HG03060 (cell line): Measurements from ENCODE around the gene LSM7.

ENCODE experiments used
- ATAC-seq: cut with Tn5 transposase; IDR thresholded peaks from one replicate; pipeline ENCODE4 v1.9.1; 2021; ENCODE audit warnings: low read depth, moderate number of reproducible peaks; ENCODE audit not compliant: unreplicated experiment

Gene LSM7

DNA sequence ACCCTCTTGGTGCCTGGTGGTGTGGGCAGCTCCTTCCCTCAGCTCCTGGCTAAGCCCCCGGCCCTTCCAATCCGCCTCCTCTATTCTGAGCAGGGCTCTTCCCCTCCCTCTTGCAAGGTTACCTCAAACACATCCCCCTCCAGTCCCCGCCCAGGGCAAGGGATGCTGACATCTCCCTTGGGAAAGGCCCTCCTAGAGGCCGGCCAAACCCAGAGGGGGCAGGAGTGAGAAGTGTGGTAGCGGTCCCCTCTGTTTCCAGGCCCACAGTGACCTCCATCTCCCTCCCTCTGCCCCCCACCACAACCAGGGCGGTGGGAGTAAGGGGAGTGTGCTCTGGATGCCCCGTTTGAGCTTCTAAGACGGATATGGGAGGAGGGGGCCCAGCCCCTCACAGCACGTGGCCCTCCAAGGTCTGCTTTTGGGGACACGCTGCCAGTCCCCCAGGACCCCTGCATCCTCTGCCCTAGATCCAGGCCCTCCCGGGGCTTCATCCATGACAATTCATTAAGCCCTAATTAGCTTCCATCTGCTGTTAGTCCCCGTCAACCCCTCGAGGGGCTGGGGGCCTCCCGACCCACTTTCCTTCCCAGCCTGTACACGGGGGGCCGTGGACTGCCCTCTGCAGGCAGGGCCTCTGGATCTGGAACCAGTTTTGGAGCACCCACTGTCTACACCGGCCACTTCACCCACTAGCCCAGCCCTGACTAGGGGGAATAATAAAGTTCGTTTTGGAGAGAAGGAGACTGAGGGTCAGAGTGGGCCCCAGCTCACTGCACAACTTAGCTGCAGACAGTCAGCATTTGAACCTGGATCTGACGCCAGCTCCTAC, 22.7 kb downstream of the LSM7 start:
- no peak for ATAC-seq

DNA sequence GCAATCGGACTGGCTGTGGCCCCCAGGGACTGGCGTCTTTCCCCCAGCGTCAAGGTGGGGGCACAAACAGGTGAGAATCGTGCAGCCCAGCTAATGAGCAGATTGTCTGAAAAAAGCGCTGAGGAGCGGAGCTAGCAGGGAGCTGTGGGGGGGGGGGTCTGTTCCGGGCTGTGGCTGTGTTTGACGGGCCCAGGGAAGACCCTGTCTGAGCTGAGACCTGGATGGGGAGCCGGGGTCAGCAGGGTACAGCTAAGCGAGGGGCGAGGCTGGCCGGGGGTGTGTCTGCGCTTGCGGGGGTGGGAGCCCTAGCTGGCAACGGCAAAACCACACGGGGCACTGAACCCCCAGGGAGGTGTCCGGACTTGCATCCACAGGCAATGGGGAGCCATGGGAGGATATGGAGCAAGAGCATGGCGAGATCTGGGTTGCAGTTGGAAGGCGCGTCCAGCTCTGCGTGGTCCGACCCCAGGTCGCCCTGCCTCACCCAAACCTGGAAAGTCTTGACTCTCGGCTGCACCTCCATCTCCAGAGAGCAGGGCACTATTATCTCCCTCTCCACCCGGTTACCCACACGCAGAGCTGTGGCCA, 25.1 kb downstream of the LSM7 start:
- no peak for ATAC-seq

DNA sequence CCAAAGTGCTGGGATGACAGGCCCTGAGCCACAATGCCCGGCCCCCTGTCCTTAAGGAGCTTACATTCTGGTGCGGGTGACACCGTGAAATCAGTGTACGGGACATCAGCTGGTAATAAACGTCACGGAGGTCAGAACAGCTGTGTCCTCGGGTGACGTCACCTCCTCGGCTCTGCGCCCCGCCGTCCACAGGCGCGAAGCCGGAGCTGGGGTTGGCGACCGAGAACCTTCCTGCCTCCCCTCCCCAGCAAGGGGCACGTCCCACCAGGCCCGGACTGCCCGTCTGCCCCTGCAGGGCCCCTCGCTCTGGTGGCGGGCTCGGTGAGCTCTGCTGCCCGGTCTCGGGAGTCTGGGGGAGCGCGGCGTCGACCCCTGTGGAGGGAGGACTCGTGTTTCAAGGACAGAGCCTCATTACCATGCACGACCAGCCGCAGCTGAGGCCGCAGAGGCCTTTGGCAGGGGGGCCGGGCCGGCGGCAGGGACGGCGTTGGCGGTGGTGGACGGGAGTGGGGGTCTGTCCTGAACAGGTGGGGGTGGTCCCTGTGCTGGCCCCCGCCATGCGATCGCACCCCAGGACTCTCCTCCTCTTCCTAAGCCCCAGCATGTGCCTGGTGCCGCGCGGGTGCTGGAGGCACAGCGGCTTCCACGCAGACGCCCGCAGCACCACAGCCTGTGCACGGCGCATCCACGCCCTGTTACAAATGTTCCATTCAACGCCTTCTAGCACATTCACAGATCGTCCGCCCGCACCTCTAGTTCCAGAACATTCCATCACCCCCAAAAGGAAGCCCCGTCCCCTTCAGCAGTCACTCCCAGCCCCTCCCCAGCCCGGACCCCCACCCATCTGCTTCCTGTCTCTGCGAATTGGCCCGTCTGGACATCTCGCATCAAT, 25.8 kb downstream of the LSM7 start:
- ATAC-seq, result no peak

DNA sequence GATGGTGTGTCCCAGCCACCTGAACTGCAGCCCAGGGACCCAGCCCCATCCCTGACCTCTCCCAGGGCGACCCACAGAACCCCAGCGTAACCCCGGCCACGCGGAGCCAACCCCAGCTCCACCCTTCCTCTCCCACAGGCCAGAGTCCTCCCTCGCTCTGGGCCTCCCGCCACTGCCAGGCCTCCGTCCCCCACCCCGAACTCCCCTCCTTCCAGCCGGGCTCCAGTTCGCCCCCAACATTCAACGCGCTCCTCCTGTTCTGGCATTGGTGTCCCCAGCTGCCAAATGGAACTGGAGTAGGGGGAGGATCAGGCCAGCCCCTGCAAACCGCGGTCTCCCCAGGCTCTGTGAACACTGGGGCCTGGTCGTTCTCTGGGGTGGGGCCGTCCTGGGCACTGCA, 27.9 kb downstream of the LSM7 start:
- ATAC-seq, result no peak

DNA sequence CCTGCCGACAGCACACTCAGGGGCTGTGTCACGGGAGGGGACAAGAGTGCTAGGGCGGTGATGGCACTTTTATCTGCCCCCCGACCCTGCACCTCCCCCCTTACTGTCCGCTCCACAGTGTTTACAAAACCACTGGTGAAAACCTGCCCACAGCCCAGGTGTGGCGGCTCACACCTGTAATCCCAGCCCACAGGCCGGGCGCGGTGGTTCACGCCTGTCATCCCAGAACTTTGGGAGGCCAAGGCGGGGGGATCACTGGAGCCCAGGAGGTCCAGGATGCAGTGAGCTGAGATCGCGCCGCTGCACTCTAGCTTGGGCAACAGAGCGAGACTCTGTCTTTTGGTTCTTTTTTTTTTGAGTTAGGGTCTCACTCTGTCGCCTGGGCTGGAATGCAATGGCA, 32.2 kb downstream of the LSM7 start:
- ATAC-seq, result no peak

DNA sequence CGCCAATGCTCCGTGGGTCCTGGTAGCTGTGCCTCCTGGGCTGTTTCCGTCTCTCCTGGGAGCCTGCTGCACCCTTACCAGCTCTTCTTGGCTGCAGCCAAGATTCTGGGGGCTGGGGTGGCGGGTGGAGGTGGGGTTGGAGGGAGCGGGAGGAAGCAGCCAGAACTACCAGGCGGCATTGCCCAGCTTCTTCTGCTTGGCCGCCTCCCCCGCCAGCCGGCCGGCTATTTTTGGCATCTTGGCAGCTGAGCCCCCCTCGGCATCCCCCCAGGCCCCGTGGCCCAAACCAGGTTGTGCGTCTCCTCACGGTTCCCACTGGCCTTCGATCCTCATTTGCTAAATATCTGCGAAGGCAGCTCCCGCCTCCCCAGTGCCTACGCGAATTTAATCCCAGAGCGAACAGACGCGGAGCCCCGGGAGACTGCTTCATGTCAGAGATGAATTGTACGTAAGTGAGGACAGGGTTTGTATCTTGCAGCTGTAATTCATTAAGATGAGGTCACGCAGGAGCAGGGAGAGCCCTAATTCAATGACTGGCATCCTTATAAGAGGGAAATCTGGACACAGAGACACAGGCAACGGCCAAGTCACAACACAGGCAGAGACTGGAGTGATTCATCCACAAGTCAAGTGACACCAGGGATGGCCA, 33.6 kb downstream of the LSM7 start:
- ATAC-seq, result no peak

DNA sequence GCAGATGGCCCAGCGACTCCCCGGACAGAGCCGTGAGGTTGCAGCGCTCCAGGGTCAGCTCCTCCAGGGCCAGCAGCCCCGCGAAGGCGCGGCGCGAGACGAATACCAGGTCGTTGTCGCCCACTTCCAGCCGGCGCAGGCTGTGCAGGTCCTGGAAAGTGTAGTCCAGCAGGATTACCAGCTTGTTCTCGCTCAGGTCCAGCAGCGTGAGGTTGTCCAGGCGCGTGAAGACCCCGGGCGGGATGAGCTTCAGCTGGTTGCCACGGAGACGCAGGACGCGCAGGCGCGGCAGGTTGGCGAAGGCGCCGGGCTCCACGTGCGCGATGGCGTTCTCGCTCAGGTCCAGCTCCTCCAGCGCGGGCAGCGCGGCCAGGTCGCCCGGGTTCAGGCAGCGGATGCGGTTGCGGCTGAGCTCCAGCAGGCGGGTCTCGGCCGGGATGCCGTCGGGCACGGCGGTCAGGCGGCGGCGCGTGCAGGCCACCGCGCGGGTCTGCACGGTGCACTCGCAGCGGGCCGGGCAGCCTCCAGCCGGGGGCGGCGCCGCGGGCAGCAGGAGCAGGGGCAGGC, 37.1 kb downstream of the LSM7 start:
- ATAC-seq, result no peak

DNA sequence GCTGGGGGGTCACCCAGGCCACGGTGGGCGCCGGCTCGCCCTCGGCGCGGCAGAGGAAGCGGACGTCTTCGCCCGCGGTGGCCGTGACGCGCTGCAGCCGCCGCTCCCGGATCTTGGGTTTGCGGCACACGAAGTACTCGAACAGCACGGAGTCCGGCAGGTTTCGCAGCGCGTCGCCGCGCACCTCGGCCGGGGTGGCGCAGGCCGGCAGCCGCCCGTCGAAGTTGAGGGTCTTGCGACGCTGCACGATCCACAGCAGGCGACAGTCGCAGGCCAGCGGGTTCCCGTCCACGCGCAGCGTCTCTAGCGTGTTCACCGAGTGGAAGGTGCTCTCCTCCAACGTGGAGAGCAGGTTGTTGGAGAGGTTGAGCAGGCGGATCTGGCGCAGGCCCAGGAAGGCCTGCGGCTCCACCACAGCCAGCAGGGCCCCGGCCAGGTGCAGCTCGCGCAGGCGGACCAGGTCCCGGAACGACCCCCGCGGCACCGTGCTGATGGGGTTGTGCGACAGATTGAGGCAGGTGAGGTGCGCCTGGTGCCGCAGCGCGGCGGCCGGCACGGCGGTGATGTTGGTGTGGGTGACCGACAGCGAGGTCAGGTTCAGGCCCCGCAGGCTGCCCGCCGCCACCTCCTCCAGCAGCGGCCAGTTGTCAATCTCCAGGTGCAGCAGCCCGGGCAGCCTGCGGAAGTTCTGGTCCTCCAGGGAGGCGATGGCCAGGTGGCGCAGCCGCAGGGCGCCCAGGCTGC, 37.8 kb downstream of the LSM7 start:
- ATAC-seq, result no peak

DNA sequence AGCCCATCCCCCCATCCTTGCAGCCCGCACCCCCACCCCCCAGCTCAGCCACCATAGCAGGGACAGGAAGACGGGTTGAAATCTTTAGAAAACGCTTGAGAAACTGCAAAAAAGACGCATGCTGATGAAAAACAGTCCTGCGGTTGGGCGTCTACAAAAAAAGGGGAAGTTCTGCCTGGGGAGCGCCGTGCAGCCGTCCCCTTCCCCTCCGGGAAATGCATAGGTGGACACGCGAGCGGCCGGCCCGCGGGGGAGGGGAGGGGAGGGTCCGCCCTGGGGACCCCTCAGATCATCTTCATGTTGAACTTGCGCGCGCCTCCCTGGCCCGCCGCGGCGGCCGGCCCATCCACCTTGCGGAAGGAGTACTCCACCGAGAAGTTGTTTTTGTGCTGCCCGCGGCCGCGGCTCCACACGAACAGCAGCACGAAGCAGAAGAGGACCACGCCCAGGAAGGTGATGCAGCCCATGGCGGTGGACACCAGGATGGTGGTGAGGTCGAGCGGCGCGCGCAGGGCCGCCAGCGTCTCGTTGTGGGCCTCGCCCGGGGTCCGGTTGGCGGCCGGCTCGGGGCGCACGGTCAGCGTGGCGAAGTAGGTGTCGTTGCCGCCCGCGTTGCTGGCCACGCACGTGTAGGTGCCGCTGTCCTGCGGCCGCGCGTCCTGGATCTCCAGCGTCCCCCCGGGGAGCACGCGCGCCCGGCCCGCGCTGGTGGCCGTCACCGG, 38.5 kb downstream of the LSM7 start:
- no peak for ATAC-seq

DNA sequence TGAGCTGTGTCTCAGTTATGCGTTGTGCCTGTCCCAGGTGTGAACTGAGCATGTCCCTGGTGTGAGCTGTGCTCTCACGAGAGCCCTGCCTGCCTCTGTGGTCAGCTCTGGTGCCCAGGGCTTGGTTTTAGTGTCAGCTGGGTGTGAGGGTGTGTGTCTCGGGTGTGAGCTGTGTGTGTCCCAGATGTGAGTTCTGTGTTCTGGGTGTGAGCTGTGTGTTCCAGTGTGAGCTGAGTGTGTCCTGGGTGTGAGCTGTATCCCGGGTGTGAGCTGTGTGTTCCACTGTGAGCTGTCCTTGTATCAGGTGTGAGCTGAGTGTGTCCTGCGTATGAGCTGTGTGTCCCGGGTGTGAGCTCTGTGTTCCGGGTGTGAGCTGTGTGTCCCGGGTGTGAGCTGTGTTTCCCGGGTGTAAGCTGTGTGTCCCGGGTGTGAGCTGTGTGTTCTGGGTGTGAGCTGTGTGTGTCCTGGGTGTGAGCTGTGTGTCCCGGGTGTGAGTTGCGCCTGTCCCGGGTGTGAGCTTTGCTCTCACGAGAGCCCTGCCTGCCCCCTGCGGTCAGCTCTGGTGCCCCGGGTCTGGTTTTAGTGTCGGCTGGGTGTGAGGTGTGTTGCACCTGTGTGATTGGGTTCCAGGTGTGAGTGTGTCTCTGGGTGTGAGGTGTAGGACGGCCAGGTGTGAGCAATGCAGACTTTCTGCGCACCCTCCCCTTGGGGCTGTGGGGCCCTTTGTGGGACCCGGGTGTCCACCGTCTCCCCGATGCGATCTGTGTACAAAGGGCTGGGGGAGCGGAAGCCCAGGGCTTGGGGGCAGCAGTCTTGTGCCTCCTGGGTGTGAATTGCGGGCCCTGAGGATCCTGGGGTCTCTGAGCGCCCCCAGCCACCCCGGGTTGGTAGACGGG, 39.3 kb downstream of the LSM7 start:
- no peak for ATAC-seq

DNA sequence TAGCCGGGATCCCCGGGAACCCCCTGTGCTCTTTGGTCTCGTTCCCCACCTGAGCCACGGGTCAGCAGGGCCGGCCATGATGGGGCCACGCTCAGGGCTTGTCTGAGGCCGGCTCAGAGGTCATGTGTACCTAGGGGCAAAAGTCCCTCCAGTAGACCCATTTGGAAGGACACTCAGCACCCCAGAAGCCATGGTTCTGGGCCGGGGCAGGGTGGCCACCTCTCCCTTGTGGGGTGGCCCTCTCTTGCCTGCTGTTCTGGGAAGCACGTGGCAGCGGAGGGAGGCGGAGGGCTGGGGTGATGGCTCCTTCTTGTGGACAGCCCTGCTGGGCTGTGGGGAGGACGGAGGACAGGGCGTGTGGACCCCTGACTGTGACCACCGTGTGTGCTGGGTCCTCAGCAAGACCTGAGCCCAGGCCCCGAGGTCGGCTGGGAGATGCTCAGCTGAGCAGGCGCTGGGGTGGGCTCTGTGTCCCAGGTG, 40.0 kb downstream of the LSM7 start:
- no peak for ATAC-seq

DNA sequence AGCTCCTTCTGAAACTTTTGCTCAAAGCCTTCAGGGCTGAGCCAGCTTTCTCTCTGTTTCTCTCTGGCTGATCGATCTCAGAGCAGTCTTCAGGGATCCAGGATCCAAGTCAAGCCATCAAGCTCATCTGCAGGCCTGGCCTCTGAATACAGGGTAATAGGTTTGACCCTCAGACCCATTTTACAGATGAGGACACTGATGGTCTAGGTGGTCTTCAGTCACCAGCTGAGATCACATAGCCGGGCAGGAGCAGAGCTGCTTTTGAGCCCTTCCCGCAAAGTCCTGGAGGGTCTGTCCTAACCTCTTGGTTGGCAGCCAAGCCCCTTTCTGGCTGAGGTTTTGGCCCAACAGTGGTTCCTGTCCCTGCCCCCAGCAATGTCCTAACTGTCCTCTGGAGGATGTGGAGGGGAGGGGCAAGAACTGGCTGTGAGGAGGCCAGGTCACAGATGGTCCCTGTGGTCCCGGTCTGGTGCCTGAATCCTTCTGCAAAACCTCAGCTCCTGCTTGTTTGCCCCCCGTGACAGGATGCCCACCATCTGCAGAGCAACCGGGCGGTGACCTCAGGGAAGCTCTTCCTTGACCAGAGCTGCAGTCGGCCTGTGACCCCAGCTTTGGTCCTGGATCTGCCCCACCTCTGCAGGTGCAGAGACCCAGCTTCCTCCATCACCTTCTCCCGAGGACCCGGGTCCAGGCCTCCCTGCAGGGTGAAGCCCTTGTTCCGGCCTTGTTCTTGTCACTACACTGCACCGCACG, 40.6 kb downstream of the LSM7 start:
- ATAC-seq, result no peak

DNA sequence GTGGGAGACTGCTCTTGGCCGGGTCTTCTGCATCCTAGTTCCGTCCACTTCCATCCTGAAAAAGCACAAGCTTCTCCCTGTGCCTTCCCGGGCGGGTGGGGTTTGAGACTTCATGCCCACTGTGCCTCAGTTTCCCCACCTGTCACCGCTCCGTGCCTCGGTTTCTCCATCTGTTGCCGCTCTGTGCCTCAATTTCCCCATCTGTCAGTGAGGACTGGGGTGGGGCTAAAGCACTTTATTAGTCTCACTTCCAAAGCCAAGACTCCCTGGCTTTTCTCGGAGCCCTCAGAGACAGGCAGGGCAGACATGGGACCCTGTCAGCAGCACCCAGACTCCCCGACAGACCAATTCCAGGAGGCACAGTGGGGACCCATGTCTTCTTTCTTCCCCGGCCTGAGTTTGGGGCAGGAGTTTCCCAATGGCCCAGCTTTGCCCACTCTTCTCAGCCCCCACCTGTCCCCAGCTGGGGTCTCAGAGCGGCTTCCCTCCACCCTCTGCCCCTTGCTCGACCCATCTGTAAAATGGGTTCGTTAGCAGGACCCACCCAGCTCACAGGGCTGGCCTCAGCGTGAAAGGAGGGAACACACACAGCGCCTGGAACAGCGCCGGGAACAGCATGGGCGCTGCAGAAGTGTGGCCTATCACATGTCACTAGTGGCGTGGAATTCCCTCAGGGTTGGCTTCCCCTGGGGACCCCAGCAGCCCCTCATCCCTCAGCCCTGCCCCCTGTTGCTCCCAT, 41.8 kb downstream of the LSM7 start:
- no peak for ATAC-seq

DNA sequence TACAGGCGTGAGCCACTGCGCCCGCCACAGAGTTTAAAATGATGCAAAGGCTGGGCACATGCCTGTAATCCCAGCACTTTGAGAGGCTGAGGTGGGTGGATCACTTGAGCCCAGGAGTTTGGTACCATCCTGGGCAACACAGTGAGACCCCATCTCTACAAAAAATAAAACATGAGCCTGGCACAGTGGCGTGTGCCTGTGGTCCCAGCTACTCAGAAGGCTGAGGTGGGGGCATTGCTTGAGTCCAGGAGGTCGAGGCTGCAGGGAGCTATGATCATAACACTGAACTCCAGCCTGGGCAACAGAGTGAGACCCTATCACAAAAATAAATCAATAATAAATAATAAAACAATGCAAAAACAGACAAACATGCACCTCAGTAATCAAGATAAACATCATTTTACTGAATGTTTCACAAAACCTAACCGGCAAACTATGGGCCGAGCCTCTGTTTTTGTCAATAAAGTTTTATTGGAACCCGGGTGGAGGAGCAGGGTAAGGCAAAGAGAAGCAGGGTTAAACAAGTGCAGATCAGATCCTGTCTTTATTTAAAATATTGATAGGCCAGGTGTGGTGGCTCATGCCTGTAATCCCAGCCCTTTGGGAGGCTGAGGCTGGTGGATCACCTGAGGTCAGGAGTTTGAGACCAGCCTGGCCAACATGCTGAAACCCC, 44.4 kb downstream of the LSM7 start:
- no peak for ATAC-seq

DNA sequence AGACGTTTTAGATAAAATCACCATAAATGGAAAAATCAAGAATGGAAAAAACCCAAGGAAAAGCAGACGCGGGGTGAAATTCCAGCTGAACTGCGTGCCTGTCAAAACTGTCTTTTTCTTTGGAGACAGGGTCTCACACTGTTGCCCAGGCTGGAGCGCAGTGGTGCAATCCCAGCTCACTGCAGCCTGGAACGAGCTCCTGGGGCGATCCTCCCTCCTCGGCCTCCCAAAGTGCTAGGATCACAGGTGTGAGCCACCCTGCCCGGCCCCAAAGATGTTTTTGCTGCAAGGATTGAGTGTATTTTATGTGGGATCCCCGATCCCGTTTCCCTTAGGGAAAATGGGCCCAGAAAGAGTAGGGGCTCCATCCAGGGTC, 45.5 kb downstream of the LSM7 start:
- ATAC-seq, result no peak
